Endothelial cell (in vitro differentiated cells): ENCODE measurements around the gene PFDN2. TPM values are rescaled to one million over a fixed set of nuclear protein-coding genes. Genes with fewer than 3 reads are reported as not detected.

Source experiments
- DNase-seq: peaks from one replicate; pipeline ENCODE4 v3.0.0; 2021; ENCODE audit warnings: low spot score
- H3K27ac Mint-ChIP-seq: one replicate; pipeline ENCODE4 v1.8.0; 2021; ENCODE audit warnings: mixed read lengths, inconsistent platforms; ENCODE audit not compliant: unreplicated experiment
- H3K27me3 Mint-ChIP-seq: one replicate; pipeline ENCODE4 v1.8.0; 2021; ENCODE audit warnings: mild to moderate bottlenecking, moderate library complexity, mixed read lengths, inconsistent platforms; ENCODE audit not compliant: unreplicated experiment
- H3K36me3 Mint-ChIP-seq: one replicate; pipeline ENCODE4 v1.8.0; 2021; ENCODE audit warnings: mild to moderate bottlenecking, low read depth, mixed read lengths, inconsistent platforms; ENCODE audit not compliant: unreplicated experiment
- H3K4me1 Mint-ChIP-seq: one replicate; pipeline ENCODE4 v1.8.0; 2021; ENCODE audit warnings: mild to moderate bottlenecking, mixed read lengths, inconsistent platforms; ENCODE audit not compliant: unreplicated experiment
- H3K4me3 Mint-ChIP-seq: one replicate; pipeline ENCODE4 v1.8.0; 2021; ENCODE audit warnings: mild to moderate bottlenecking, mixed read lengths, inconsistent platforms; ENCODE audit not compliant: unreplicated experiment
- H3K9me3 Mint-ChIP-seq: one replicate; pipeline ENCODE4 v1.8.0; 2021; ENCODE audit warnings: mixed read lengths, inconsistent platforms; ENCODE audit not compliant: unreplicated experiment
- CTCF ChIP-seq: fragments of 200-600 bp; sonication (generic); IDR thresholded peaks from one replicate; pipeline ENCODE4 v1.5.0; 2021; ENCODE audit warnings: antibody characterized with exemption; ENCODE audit not compliant: unreplicated experiment
- total RNA-seq: library from RNA; stranded (reverse); fragmentation: NEBNext Ultra II Directional; extraction: Animal tissue kit (Norgen Biotek cat#: 25700); gene quantifications from one replicate; pipeline ENCODE4 v1.2.1, GENCODE V29; 2021; ENCODE audit not compliant: unreplicated experiment

PFDN2 gene
- total RNA-seq, 1 donor from 2014 or later, result 73.8 TPM

GRCh38 chr1:161091796-161092507, 25.9 kb downstream of the PFDN2 start:
- H3K27me3 Mint-ChIP-seq, result peaks cover 4% of the 10 kb centered on the region
- peaks cover 7% of the 10 kb centered on the region for H3K4me1 Mint-ChIP-seq
- H3K36me3 Mint-ChIP-seq, result no peaks in the 10 kb centered on the region
- H3K9me3 Mint-ChIP-seq, result no peaks in the 10 kb centered on the region
- DNase-seq, result no peak
- TF ChIP-seq CTCF, result no peak
- H3K4me3 Mint-ChIP-seq, result no peak overlapping the region
- no peak overlapping the region for H3K27ac Mint-ChIP-seq

DNA sequence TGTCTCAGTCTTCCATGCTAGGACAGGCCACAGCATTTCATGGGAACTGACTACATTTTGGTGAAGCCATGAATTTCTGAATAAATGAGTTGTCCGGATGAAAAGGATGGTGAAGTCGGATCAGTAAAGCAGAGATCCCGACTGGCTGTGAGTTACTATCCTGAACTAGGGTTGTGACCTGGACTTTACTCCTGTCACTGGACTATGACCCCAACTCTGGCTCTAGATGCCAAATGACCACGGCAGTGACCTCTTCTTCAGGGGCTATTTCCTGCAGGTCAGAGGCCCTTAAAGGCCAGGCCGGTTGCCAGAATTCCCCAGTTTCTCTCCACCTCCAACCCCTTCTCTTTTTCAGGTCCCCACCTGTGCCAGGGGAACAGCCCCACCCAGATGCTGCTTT, 26.7 kb downstream of the PFDN2 start:
- no peak for DNase-seq
- Mint-ChIP-seq H3K4me1 (peaks cover 7% of the 10 kb centered on the region), H3K27ac (no peak overlapping the region)

DNA sequence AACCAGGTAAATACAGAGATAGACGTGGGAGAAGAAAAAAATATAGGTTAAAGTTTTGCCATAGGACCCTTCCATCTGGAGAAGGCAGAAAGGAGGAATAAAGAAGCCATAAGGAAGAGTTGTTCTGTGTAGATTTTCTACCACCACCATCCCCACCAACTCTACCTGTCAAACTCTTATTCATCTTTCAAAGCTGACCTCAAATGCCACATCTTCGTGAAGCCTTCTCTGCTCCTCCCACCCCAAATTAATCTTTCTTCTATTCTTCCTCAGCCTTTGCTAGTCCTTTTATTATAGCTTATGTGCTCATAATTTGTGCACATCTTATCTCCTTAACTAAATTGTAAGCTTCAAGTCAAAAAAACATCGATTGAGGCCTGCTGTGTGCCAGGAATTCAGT, 27.2 kb downstream of the PFDN2 start:
- no peaks in the 10 kb centered on the region for H3K36me3 Mint-ChIP-seq
- H3K27me3 Mint-ChIP-seq, result peaks cover 6% of the 10 kb centered on the region
- H3K4me3 Mint-ChIP-seq, result no peak overlapping the region
- TF ChIP-seq CTCF, result no peak
- no peak for DNase-seq
- H3K27ac Mint-ChIP-seq, result no peak overlapping the region
- peaks cover 8% of the 10 kb centered on the region for H3K4me1 Mint-ChIP-seq
- H3K9me3 Mint-ChIP-seq, result no peaks in the 10 kb centered on the region

More for the DNA sequence above, 26.7 kb downstream of the PFDN2 start:
- no peaks in the 10 kb centered on the region for H3K36me3 Mint-ChIP-seq
- H3K9me3 Mint-ChIP-seq, result no peaks in the 10 kb centered on the region
- H3K27me3 Mint-ChIP-seq, result peaks cover 4% of the 10 kb centered on the region
- H3K4me3 Mint-ChIP-seq, result no peak overlapping the region
- TF ChIP-seq CTCF, result no peak

DNA sequence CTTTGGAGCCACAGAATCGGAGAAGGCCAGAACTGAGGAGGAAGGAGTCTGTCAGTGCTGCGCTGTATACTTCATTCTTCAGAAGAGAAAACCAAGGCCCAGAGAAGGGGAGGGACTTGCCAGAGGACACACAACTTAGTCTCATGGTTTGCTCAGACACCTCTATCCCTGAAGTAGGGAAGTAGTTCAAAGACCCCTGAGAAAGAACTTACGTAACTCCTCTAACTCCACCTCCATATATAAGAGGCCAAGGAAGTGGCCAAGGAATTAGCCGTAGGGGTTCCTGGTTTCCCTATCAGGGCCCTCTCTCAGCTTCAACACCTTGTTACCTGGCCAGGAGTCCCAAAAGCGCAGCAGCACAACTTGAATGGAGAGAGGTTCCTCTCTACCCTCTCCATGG, 27.9 kb downstream of the PFDN2 start:
- Mint-ChIP-seq H3K27ac (no peak overlapping the region), H3K27me3 (peaks cover 6% of the 10 kb centered on the region), H3K4me1 (peaks cover 7% of the 10 kb centered on the region), H3K36me3 (no peaks in the 10 kb centered on the region), H3K9me3 (no peaks in the 10 kb centered on the region), H3K4me3 (no peak overlapping the region)
- TF ChIP-seq CTCF, result no peak
- DNase-seq, result no peak

- no peak within 1 kb of the TSS for H3K4me3 Mint-ChIP-seq
- no peak within 1 kb of the TSS for H3K27ac Mint-ChIP-seq
- no peak for TF ChIP-seq CTCF
- H3K9me3 Mint-ChIP-seq, result no peaks in the 10 kb centered on the region
- H3K36me3 Mint-ChIP-seq, result no peaks in the 10 kb centered on the region
- peaks cover 7% of the 10 kb centered on the region for H3K4me1 Mint-ChIP-seq
- DNase-seq, result no peak
- H3K27me3 Mint-ChIP-seq, result peaks cover 6% of the 10 kb centered on the region
Observed at GRCh38 chr1:161089251-161089924, 28.4 kb downstream of the PFDN2 start, which contains the start of gene NECTIN4. NECTIN4 (minus strand) TSS chr1:161089558; CDS start chr1:161089296, 262 bp downstream.
